Measurements from ENCODE around the gene PRRT3.
"Not testable (repeated sequence)": the region's sequence is repeated elsewhere in the genome, so short reads cannot be mapped to it uniquely, and the experiment has no call there.

Gene PRRT3

GRCh38 chr3:9897408-9898372, 54.5 kb downstream of the PRRT3 start:
- no peak for DNase-seq

GRCh38 chr3:9896755-9897407, 55.3 kb downstream of the PRRT3 start:
- not testable (repeated sequence) for DNase-seq

GRCh38 chr3:9895715-9896114, 56.5 kb downstream of the PRRT3 start:
- DNase-seq = not testable (repeated sequence)
